GM19324 (cell line): Measurements from ENCODE around the gene ZNF526.
"Not testable (repeated sequence)": the region's sequence is repeated elsewhere in the genome, so short reads cannot be mapped to it uniquely, and the experiment has no call there.

Experiments
- ATAC-seq: cut with Tn5 transposase; IDR thresholded peaks from one replicate; pipeline ENCODE4 v1.9.1; 2021; ENCODE audit warnings: mild to moderate bottlenecking, moderate library complexity; ENCODE audit not compliant: unreplicated experiment, low FRiP score

ZNF526 gene

GRCh38 chr19:42254850-42255765 lies 35.0 kb downstream of the ZNF526 start, which contains the start of gene ERF:
Gene ERF (minus strand): TSS chr19:42255128. CDS start chr19:42254999, 129 bp downstream.
- peak; percentile 68 for ATAC-seq

GRCh38 chr19:42255766-42256745 lies 35.9 kb downstream of the ZNF526 start:
- ATAC-seq, result no peak

DNA sequence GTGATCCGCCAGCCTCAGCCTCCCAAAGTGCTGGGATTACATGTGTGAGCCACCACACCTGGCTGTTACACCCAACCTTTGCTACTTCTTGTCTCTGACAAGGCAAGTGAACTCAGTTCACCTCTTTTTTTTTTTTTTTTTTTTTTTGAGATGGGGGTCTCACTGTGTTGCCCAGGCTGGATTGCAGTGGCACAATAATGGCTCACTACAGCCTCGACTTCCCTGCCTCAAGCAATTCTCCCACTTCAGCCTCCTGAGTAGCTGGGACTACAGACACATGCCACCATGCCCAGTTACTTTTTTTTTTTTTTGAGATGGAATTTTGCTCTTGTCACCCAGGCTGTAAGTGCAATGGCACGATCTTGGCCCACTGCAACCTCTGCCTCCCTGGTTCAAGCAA lies 37.7 kb downstream of the ZNF526 start:
- not testable (repeated sequence) for ATAC-seq

DNA sequence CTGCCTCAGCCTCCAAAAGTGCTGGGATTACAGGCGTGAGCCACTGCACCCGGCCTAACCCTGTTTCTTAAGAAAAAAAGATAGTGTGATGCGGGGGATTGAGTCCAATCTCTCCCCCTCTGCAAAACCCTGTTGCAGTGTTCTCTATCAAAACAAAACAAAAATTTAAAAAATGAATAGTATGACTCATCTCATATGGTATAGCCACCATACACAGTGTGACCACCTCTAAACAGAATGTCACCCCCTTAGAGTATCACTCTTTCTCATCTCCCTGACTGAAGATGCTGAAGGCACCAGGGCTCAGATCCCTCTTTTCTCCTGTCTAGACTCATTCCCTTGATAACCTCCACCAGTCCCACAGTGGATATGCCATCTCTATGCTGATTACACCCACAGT lies 41.7 kb downstream of the ZNF526 start:
- ATAC-seq, result no peak

- not testable (repeated sequence) for ATAC-seq
Measured at GRCh38 chr19:42266105-42266504, 46.0 kb downstream of the ZNF526 start.

DNA sequence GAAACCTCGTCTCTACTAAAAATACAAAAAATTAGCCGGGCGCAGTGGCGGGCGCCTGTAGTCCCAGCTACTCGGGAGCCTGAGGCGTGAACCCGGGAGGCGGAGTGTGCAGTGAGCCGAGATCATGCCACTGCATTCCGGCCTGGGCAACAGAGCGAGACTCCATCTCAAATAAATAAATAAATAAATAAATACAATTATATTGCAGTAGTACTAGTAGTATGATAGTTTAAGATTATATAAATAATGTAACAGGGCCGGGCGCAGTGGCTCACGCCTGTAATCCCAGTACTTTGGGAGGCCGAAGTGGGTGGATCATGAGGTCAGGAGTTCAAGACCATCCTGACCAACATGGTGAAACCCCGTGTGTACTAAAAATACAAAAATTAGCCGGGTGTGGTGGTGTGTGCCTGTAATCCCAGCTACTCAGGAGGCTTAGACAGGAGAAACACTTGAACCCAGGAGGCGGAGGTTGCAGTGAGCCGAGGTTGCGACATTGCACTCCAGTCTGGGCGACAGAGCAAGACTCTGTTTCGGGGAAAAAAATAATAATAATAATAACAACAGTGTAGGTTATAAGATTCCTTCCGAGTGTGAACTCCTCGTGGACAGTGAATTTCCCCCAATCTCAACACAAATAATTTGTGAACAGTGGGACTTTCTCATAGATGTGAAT lies 47.0 kb downstream of the ZNF526 start:
- not testable (repeated sequence) for ATAC-seq

DNA sequence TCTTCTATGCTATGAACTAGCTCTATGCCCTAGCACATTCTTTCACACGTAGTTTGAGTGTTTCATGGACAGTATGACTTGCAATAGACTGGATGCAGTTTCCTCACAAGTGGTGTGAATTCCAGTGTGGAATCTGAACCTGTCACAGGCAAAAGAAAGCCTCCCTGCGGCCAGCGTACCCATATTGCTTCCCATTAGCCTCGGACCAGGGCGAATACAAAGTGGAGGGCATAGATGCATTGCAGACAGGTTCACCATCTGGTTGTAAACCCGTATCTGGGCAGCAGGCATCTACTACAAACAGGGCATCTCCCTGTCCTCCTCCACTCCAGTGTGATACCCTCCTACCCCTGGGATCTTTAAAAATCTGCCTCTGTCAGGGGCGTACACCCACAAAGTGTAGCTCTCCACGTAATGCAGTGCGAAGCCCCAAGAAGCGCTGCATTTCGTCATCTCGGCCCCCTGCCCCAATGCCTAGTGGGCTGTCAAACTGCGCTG lies 47.6 kb downstream of the ZNF526 start:
- ATAC-seq, result no peak

DNA sequence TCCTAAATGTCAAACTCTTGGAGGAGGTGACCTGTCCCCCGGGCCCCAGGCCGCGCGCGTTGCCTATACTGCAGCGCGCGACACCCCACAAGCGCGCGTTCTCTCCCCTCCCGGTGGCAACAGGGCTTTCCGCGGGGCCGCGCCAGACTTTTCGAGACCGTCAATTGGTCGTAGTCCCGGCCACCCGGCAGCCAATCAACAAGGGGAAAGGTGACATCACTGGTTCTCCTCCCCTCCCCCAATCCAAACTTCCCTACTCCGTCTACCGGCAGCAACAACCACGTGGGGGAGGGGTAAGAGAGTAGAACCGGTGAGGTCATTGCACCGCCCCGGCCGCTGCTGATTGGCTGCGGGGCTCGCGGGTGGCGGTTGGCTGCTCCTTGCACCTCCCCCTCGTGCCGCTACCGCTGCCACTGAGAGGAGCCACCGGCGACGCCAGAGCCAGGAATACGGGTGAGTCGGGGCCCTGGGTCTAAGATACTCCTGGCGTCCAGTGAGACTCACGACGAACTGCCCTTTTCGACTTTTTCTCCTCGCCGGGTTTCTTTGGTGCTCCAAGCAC lies 48.1 kb downstream of the ZNF526 start:
- ATAC-seq, result peak; percentile 68

DNA sequence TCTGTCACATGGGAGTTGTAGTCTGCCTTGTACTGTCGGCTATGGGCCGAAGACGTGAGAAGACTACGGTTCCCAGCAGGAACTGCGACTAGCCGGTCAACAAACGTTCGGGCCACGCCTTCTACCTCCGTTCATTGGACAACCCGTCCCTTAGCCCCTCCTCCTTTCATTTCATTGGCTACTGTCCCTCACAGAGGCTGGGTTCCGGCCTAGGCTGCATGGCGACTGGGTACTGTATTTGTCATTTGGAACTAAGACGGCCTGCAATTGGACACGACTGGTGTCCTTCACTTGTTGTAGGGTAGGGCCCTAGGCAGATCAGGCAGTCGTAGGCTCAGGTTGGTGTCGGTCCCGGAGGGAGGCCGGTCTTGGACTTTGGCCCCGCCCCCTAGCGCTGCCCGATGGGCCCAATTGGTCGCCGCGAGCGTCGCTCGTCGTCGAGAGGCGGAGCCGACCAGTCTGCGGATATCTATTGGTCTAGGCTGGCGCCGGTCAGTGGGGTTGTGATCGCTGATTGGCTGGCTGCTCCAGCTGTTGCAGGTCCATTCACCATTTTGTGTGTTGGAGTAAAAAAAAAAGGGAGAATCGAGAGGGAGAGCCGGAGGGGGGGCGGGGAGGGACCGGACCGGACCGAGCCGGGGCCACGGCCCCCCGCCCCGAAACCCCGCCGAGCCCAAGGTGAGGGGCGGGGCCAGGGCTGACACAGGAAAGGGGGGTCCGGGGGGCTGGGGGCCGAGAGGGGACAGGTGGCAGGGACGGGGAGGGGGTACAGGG lies 48.8 kb downstream of the ZNF526 start, which contains the start of gene CIC:
Gene CIC, plus strand, starts transcription at position 549 of the 774 bp plus-strand sequence. CDS start 2,532 bp downstream, outside the sequence.
- ATAC-seq, result peak; percentile 83

DNA sequence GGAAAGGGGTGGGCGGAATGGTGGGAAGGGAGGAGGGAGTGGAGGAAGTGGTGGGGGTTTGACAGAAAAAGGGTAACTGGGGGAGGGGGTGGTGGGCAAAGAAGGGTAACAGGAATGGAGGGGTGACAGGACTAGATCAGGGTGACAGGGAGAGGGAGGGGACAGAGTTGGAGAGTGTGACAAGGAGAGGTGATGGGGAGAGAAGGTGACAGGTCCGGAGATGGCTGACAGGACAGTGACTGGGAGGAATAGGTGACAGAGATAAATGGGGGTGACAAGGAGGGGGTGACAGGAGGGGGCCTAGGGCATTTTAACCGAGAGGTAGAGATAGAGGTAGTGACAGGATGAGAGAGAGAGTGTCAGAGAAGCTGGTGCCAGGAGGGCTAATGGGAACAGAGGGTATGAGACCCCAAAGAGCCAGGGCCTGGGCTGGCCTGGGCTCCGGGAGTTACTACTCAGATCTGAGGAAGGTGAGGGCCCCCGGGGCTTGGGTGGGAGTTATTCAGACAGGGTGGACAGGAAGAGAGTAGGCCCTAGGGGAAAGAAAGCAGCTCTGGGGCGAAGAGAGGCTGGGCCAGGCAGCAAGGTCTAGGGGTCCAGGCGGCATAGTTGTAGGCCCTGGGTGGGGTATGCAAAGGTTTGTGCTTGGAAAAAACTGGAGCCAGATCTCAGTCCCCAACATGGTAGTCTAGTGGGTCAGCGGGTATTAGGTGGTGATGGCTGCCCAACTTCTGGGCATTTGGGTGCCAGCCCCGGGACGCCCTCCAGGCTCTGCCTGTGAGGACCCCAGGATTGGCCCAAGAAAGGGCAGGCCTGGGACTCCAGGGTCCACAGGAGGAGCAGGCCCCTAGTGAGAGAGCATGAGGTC lies 49.6 kb downstream of the ZNF526 start:
- no peak for ATAC-seq

GRCh38 chr19:42270346-42271044 lies 50.4 kb downstream of the ZNF526 start:
- no peak for ATAC-seq

DNA sequence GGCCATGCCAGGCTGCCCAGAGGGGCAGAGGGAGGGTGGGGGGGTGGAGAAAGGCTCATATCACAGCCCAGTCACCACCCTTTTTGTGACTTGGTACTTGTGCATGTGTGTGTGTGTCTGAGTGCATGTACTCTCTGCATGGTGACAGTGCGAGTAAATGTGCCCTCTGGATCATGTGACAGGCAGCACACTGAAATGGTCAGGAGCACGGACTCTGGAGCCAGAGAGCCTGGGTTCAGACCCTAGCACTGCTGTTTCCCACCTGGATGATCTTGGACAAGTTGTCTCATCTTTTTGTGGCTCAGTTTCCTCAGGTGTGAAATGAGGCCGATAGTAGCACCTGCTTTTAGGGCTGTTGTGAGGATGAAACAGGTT lies 50.9 kb downstream of the ZNF526 start:
- no peak for ATAC-seq

- no peak for ATAC-seq
Measured at GRCh38 chr19:42271861-42272534, 51.9 kb downstream of the ZNF526 start.

DNA sequence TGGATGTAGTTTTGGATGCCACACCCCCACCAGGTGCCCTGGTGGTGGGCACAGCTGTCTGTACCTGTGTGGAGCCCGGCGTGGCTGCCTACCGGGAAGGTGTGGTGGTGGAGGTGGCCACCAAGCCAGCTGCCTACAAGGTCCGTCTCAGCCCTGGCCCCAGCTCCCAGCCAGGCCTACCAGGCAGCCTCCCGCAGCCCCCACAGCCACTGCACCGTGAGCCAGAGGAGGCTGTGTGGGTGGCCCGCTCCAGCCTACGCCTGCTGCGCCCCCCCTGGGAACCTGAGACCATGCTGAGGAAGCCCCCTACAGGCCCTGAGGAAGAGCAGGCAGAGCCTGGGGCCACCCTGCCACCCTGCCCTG lies 52.4 kb downstream of the ZNF526 start:
- ATAC-seq, result no peak

GRCh38 chr19:42272989-42273406 lies 52.9 kb downstream of the ZNF526 start:
- ATAC-seq, result no peak

- no peak for ATAC-seq
Measured at GRCh38 chr19:42273407-42274064, 53.4 kb downstream of the ZNF526 start.
